DMS53 (cell line): ENCODE results near the gene PALM.
"Not testable (repeated sequence)": the region's sequence is repeated elsewhere in the genome, so short reads cannot be mapped to it uniquely, and the experiment has no call there.

ENCODE experiments used
- DNase-seq: peaks from one replicate; lab custom pipeline; 2025; lab: John Stamatoyannopoulos, UW

The PALM gene

GRCh38 chr19:678791-679388 is 29.8 kb upstream of the PALM start:
- DNase-seq = no peak

- peak; percentile 65 for DNase-seq
Observed at GRCh38 chr19:679418-680286, 29.1 kb upstream of the PALM start.

GRCh38 chr19:680287-681028 is 28.3 kb upstream of the PALM start:
- peak; percentile 96 for DNase-seq

- no peak for DNase-seq
Observed at GRCh38 chr19:681029-682019, 27.4 kb upstream of the PALM start.

- peak; percentile 24 for DNase-seq
Observed at GRCh38 chr19:682678-683320, 25.9 kb upstream of the PALM start.

- no peak for DNase-seq
Observed at GRCh38 chr19:685454-685931, 23.2 kb upstream of the PALM start.

GRCh38 chr19:686589-687297 is 22.0 kb upstream of the PALM start:
- DNase-seq = no peak

- DNase-seq = no peak
Observed at GRCh38 chr19:687569-688166, 21.1 kb upstream of the PALM start.

- no peak for DNase-seq
Observed at GRCh38 chr19:688214-688613, 20.5 kb upstream of the PALM start.

GRCh38 chr19:688992-689391 is 19.7 kb upstream of the PALM start:
- DNase-seq = no peak

GRCh38 chr19:690203-690602 is 18.5 kb upstream of the PALM start:
- DNase-seq = no peak

- DNase-seq = no peak
Observed at GRCh38 chr19:694481-695351, 14.0 kb upstream of the PALM start.

- no peak for DNase-seq
Observed at GRCh38 chr19:695352-695949, 13.3 kb upstream of the PALM start, which contains the start of gene PRSS57. Gene PRSS57, minus strand, starts transcription at chr19:695452. Its CDS starts 22 bp downstream, at chr19:695430.

GRCh38 chr19:698529-698928 is 10.2 kb upstream of the PALM start:
- not testable (repeated sequence) for DNase-seq

GRCh38 chr19:699885-700284 is 8.8 kb upstream of the PALM start:
- not testable (repeated sequence) for DNase-seq

- DNase-seq = not testable (repeated sequence)
Observed at GRCh38 chr19:702847-703246, 5.9 kb upstream of the PALM start.

- no peak for DNase-seq
Observed at GRCh38 chr19:703329-703650, 5.4 kb upstream of the PALM start.

GRCh38 chr19:703651-704446 is 4.9 kb upstream of the PALM start:
- peak; percentile 50 for DNase-seq
